Keratinocyte (primary cell): Measurements from ENCODE around the gene MRPL49. TPM values are rescaled to one million over a fixed set of nuclear protein-coding genes. Genes with fewer than 3 reads are reported as not detected.

Experiments used
- DNase-seq: peaks from one replicate; pipeline ENCODE4 v3.0.0-alpha.2; 2011; ENCODE audit warnings: low read depth, missing footprints, low spot score
- FAIRE-seq: peaks from 2 replicates; lab custom pipeline; 2011; peaks lifted over from hg19 to GRCh38; lab: Jason Lieb, UNC
- H2AFZ ChIP-seq: 2 replicates; pipeline ENCODE4 v1.6.0; 2012; ENCODE audit warnings: low read length, control low read depth, inconsistent platforms; ENCODE audit not compliant: control insufficient read depth
- H3K27ac ChIP-seq: 2 replicates; pipeline ENCODE4 v1.5.1; 2011; ENCODE audit warnings: low read length; ENCODE audit not compliant: control insufficient read depth, insufficient read depth
- H3K27me3 ChIP-seq: 3 replicates; pipeline ENCODE4 v1.6.0; 2011; ENCODE audit warnings: low read length; ENCODE audit not compliant: control insufficient read depth, insufficient read depth; ENCODE audit errors: extremely low read depth
- H3K36me3 ChIP-seq, 2 experiments: 2 replicates in 1 of 2; 3 replicates in 1 of 2; pipeline ENCODE4 v1.5.1; 2011; ENCODE audit warnings: low read length in 2 of 2, mild to moderate bottlenecking in 1 of 2; ENCODE audit not compliant: control insufficient read depth in 2 of 2, insufficient read depth in 2 of 2; ENCODE audit errors: extremely low read depth in 1 of 2
- H3K4me1 ChIP-seq: 3 replicates; pipeline ENCODE4 v1.5.1; 2011; ENCODE audit warnings: low read length; ENCODE audit not compliant: control insufficient read depth, insufficient read depth; ENCODE audit errors: extremely low read depth
- H3K4me2 ChIP-seq: 3 replicates; pipeline ENCODE4 v1.6.0; 2011; ENCODE audit warnings: low read depth, low read length; ENCODE audit not compliant: control insufficient read depth, insufficient read depth; ENCODE audit errors: extremely low read depth
- H3K4me3 ChIP-seq, 3 experiments: fragments of 200-600 bp in 1 of 3; sonication (generic) in 1 of 3; 2 replicates in 2 of 3; 3 replicates in 1 of 3; pipeline ENCODE4 v1.5.1; 2011 to 2016; ENCODE audit warnings: low read length in 3 of 3, mild to moderate bottlenecking in 3 of 3, control low read depth in 2 of 3, inconsistent platforms in 1 of 3, low read depth in 1 of 3, mixed read lengths in 1 of 3, mixed run types in 1 of 3, moderate library complexity in 1 of 3; ENCODE audit not compliant: control insufficient read depth in 2 of 3, insufficient read depth in 2 of 3; ENCODE audit errors: extremely low read depth in 1 of 3
- H3K79me2 ChIP-seq: 2 replicates; pipeline ENCODE4 v1.6.0; 2012; ENCODE audit warnings: low read length; ENCODE audit not compliant: control insufficient read depth, insufficient read depth
- H3K9ac ChIP-seq: 3 replicates; pipeline ENCODE4 v1.6.0; 2011; ENCODE audit warnings: low read length; ENCODE audit not compliant: control insufficient read depth, insufficient read depth; ENCODE audit errors: extremely low read depth
- H3K9me1 ChIP-seq: 3 replicates; pipeline ENCODE4 v1.6.0; 2011; ENCODE audit warnings: low read length; ENCODE audit not compliant: control insufficient read depth, insufficient read depth; ENCODE audit errors: extremely low read depth
- H3K9me3 ChIP-seq: 2 replicates; pipeline ENCODE4 v1.5.1; 2012; ENCODE audit warnings: low read depth, low read length; ENCODE audit not compliant: control insufficient read depth
- H4K20me1 ChIP-seq: 3 replicates; pipeline ENCODE4 v1.6.0; 2011; ENCODE audit warnings: low read length; ENCODE audit not compliant: control insufficient read depth, insufficient read depth; ENCODE audit errors: extremely low read depth
- CTCF ChIP-seq, 3 experiments: IDR thresholded peaks in 1 of 3; conservative IDR thresholded peaks in 1 of 3; optimal IDR thresholded peaks in 1 of 3; 2 replicates in 2 of 3; 3 replicates in 1 of 3; pipeline versions ENCODE3 to v1.5.1; 2011; ENCODE audit warnings: low read length in 3 of 3, mild to moderate bottlenecking in 3 of 3, moderate library complexity in 2 of 3, control low read depth in 1 of 3, inconsistent platforms in 1 of 3; ENCODE audit not compliant: insufficient read depth in 2 of 3; ENCODE audit errors: extremely low read depth in 1 of 3
- EZH2 ChIP-seq: IDR thresholded peaks from one replicate; pipeline ENCODE4 v1.6.1; 2012; ENCODE audit warnings: inconsistent platforms, mild to moderate bottlenecking, low read length, moderate library complexity
- dilution Hi-C: fragments of 300-500 bp; cut with MboI; formaldehyde crosslinking; loops from one replicate; pipeline ENCODE4 v1.7.0; 2020; ENCODE audit warnings: low sequenced_read_pairs; ENCODE audit not compliant: extremely low pct_ligation_motif_present
- polyA plus RNA-seq, 5 experiments: library from polyadenylated mRNA; depleted of rRNA in 3 of 5; stranded (reverse) in 3 of 5; stranded (forward) in 1 of 5; unstranded in 1 of 5; fragments of >200 nt; gene quantifications; 1 replicate in 1 of 5; 2 replicates in 3 of 5; 3 replicates in 1 of 5; pipeline versions ENCODE4 v1.2.1 to v1.2.3, GENCODE V29; 2011 to 2012; ENCODE audit warnings: missing spikeins in 2 of 5, low read depth in 1 of 5, low replicate concordance in 1 of 5

Gene MRPL49
- polyA plus RNA-seq, 1 donor (not counting 4 experiments of a cell fraction or from before 2014, with no cell fraction given) = 49.6 TPM

GRCh38 chr11:65150509-65151299, 28.6 kb downstream of the MRPL49 start:
- Histone ChIP-seq H3K9ac (peak overlapping the region; percentile 39), H3K27me3 (no peaks in the 10 kb centered on the region), H2AFZ (peak overlapping the region; percentile 19), H3K27ac (peak overlapping the region; percentile 43), H3K4me3 (peak overlapping the region in 1 of 3 experiments; percentile 19), H3K79me2 (no peaks in the 10 kb centered on the region), H3K4me2 (peak overlapping the region; percentile 83), H3K9me1 (no peaks in the 10 kb centered on the region), H3K4me1 (peaks cover 15% of the 10 kb centered on the region), H3K36me3 (no peaks in the 10 kb centered on the region), H4K20me1 (no peaks in the 10 kb centered on the region), H3K9me3 (no peaks in the 10 kb centered on the region)
- no peak for TF ChIP-seq EZH2
- peak in 1 of 3 experiments; percentile 8 for TF ChIP-seq CTCF (optimal IDR thresholded peaks at IDR 0.05 in 1 of 3, IDR thresholded peaks at IDR 0.05 in 1 of 3, conservative IDR thresholded peaks at IDR 0.05 in 1 of 3; ENCODE audit: extremely low read depth in 1 of 3, insufficient read depth in 2 of 3, low read length in 3 of 3)
- dilution Hi-C loops = no loop called here
- FAIRE-seq = peak; percentile 41
- DNase-seq = peak; percentile 49

DNA sequence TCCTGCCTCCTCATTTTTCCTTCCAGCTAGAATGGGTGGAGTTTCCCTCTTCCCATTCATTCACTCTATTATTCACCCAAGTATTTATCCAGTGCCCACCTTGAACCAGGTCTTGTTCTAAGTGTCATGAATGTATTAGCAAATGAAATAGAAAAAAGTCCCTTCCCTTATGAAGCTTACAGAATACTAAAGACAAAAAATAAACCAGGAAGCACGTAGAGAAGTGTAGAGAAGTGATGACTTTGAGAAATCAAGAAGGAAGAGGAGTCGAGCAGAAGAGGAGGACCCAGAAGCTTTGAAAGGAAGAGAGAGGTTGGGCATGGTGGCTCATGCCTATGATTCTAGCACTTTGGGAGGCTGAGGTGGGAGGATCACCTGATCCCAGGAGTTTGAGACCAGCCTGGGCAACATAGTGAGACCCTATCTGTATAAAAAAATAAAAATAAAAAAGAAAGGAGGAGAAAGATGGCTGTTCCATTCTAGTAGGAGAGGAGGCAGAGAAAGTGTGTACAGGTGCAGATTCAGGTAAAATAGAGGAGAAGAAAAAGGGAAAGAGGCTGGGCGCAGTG, 29.3 kb downstream of the MRPL49 start:
- peaks cover 15% of the 10 kb centered on the region for H3K4me1 ChIP-seq
- H3K79me2 ChIP-seq = no peaks in the 10 kb centered on the region
- H3K4me2 ChIP-seq = peak overlapping the region; percentile 83
- FAIRE-seq = no peak
- dilution Hi-C loops = no loop called here
- H3K9ac ChIP-seq = no peak overlapping the region
- H3K9me1 ChIP-seq = no peaks in the 10 kb centered on the region
- DNase-seq = no peak
- H3K4me3 ChIP-seq = no peak overlapping the region
- no peak for TF ChIP-seq CTCF (optimal IDR thresholded peaks at IDR 0.05 in 1 of 3, IDR thresholded peaks at IDR 0.05 in 1 of 3, conservative IDR thresholded peaks at IDR 0.05 in 1 of 3; ENCODE audit: extremely low read depth in 1 of 3, insufficient read depth in 2 of 3, low read length in 3 of 3)
- no peak for TF ChIP-seq EZH2
- no peak overlapping the region for H2AFZ ChIP-seq
- no peaks in the 10 kb centered on the region for H4K20me1 ChIP-seq
- H3K36me3 ChIP-seq = no peaks in the 10 kb centered on the region
- no peak overlapping the region for H3K27ac ChIP-seq
- no peaks in the 10 kb centered on the region for H3K9me3 ChIP-seq
- H3K27me3 ChIP-seq = no peaks in the 10 kb centered on the region
